Ishikawa (cell line): Measurements from ENCODE around the gene RXYLT1.

Experiments used
- CEBPB ChIP-seq: IDR thresholded peaks from 2 replicates; pipeline ENCODE4 v1.6.1; 2012
- MAX ChIP-seq: IDR thresholded peaks from 2 replicates; pipeline ENCODE4 v1.6.1; 2012
- RAD21 ChIP-seq: IDR thresholded peaks from 2 replicates; pipeline ENCODE4 v1.6.1; 2012; ENCODE audit warnings: low read depth

- no peak for TF ChIP-seq CEBPB
- no peak for TF ChIP-seq RAD21
- no peak for TF ChIP-seq MAX
These were observed 43.3 kb downstream of the RXYLT1 start for GRCh38 chr12:63823040-63823439.
